ENCODE measurements around the gene NDUFA5. TPM values are rescaled to one million over a fixed set of nuclear protein-coding genes. Genes with fewer than 3 reads are reported as not detected.
"Not testable (repeated sequence)": the region's sequence is repeated elsewhere in the genome, so short reads cannot be mapped to it uniquely, and the experiment has no call there.

The NDUFA5 gene
- total RNA-seq, 2 donors from 2014 or later = 35.9 to 52.3 TPM

- Mint-ChIP-seq H3K27ac (no peak overlapping the region), H3K4me3 (no peak overlapping the region), H3K9me3 (no peaks in the 10 kb centered on the region), H3K36me3 (no peaks in the 10 kb centered on the region), H3K27me3 (peaks cover 18 to 44% of the 10 kb centered on the region in 2 donors), H3K4me1 (ENCODE audit: low read depth in 2 of 2) (no peaks in the 10 kb centered on the region)
- DNase-seq (ENCODE audit: low spot score) (no peak), ATAC-seq (no peak)
Measured at GRCh38 chr7:123573341-123573740, 15.7 kb upstream of the NDUFA5 start.

- DNase-seq (ENCODE audit: low spot score) = no peak
- Mint-ChIP-seq H3K36me3 (no peaks in the 10 kb centered on the region), H3K9me3 (no peaks in the 10 kb centered on the region), H3K27me3 (peaks cover 20 to 31% of the 10 kb centered on the region in 2 donors), H3K4me3 (no peak overlapping the region), H3K27ac (no peak overlapping the region), H3K4me1 (ENCODE audit: low read depth in 2 of 2) (no peaks in the 10 kb centered on the region)
- ATAC-seq = no peak
Measured at GRCh38 chr7:123571684-123572083, 14.1 kb upstream of the NDUFA5 start.

- H3K4me1 Mint-ChIP-seq (ENCODE audit: low read depth in 2 of 2) = no peaks in the 10 kb centered on the region
- ATAC-seq (no peak), DNase-seq (ENCODE audit: low spot score) (no peak)
- H3K36me3 Mint-ChIP-seq = no peaks in the 10 kb centered on the region
- H3K27me3 Mint-ChIP-seq = peaks cover 19 to 26% of the 10 kb centered on the region in 2 donors
- H3K4me3 Mint-ChIP-seq = no peak overlapping the region
- no peak overlapping the region for H3K27ac Mint-ChIP-seq
- no peaks in the 10 kb centered on the region for H3K9me3 Mint-ChIP-seq
Measured at GRCh38 chr7:123571187-123571586, 13.6 kb upstream of the NDUFA5 start.

GRCh38 chr7:123570390-123571182 lies 13.0 kb upstream of the NDUFA5 start:
- Mint-ChIP-seq H3K9me3 (no peaks in the 10 kb centered on the region), H3K4me3 (no peak overlapping the region), H3K4me1 (ENCODE audit: low read depth in 2 of 2) (no peaks in the 10 kb centered on the region), H3K27me3 (peaks cover 17 to 21% of the 10 kb centered on the region in 2 donors), H3K27ac (no peak overlapping the region), H3K36me3 (no peaks in the 10 kb centered on the region)
- ATAC-seq (no peak), DNase-seq (ENCODE audit: low spot score) (no peak)

DNA sequence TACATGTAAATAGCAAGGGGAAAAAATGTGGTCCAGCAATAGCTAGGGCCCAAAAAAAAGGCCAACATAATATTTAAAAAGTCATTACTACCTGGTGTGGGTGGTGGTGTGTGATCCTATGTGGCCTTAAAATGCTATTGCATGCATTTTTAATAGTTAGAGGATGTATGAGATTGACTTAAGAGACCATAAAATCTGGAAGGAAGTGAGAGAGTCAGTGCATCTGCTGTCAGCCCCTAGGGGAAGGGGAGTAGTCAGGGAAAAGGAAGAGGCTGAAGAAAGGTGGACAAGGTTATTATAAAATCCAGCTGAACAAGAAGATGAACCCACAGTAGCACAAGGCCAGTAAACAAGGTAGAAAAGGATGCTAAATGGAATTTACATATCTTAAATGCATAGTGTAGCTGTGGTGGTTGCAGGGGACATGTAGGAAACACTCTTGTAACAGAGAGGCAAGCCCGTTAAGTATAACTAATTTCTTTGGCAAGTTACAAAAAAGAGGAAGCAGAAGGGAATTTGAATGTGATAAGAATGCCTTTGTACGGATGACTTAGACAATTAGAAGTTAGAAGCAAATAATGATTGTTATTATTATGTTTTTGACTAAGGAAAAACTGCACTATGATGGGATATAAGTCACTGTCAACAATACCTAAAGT lies 11.9 kb upstream of the NDUFA5 start:
- Mint-ChIP-seq H3K36me3 (no peaks in the 10 kb centered on the region), H3K4me3 (no peak overlapping the region), H3K9me3 (no peaks in the 10 kb centered on the region), H3K4me1 (ENCODE audit: low read depth in 2 of 2) (no peaks in the 10 kb centered on the region), H3K27ac (no peak overlapping the region), H3K27me3 (peaks cover 13 to 17% of the 10 kb centered on the region in 2 donors)
- ATAC-seq = no peak
- no peak for DNase-seq (ENCODE audit: low spot score)

DNA sequence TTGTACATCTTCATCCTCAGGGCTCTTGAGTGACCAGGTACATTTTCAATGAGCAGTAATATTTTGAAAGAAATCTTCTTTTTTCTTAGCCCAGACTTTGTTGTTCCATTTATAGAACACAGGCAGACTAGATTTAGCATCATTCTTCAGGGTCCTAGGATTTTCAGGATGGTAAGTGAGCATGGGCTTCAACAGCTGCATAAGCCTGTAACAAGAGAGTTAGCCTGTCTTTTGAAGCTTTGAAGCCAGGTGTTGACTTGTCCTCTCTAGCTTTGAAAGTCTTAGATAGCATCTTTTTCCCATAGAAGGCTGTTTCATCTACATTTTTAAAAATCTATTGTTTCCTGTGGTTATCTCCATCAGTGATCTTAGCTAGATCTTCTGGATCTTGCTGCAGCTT lies 4.5 kb upstream of the NDUFA5 start:
- no peak overlapping the region for H3K4me3 Mint-ChIP-seq
- H3K27me3 Mint-ChIP-seq = peaks cover 0 to 15% of the 10 kb centered on the region in 2 donors
- no peaks in the 10 kb centered on the region for H3K9me3 Mint-ChIP-seq
- DNase-seq (ENCODE audit: low spot score) = no peak
- no peak overlapping the region for H3K27ac Mint-ChIP-seq
- no peaks in the 10 kb centered on the region for H3K36me3 Mint-ChIP-seq
- no peak for ATAC-seq
- H3K4me1 Mint-ChIP-seq (ENCODE audit: low read depth in 2 of 2) = no peaks in the 10 kb centered on the region

DNA sequence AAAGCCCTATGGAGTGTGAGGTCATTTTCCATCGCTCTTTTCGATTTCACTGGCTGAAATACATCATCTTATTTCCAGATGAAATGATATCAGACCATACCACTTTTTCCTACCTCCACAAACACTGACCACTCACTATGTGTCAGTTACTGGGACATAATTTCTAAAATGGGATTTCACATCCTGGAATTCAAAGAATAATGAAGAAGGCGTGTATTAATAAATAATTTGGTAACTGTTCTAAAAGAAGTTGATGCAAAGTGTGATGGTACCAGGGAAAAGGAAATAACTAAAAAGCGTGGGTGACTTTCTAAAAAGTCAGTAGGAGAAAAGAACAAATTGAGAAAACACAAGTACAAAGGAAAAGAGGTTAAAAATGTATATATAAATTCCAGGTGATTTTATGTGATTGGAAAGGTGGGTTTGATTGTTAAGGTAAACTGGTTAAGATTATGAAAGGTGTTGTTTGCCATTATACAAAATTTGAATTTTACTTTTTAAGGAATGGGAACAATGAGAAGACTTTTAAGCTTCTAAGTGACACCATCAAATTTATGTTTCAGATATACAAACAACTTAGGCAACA lies 764 bp upstream of the NDUFA5 start:
- Mint-ChIP-seq H3K27ac (no peak overlapping the region), H3K36me3 (no peaks in the 10 kb centered on the region), H3K9me3 (no peaks in the 10 kb centered on the region), H3K27me3 (peaks cover 0 to 11% of the 10 kb centered on the region in 2 donors), H3K4me3 (no peak overlapping the region), H3K4me1 (ENCODE audit: low read depth in 2 of 2) (no peaks in the 10 kb centered on the region)
- ATAC-seq (no peak), DNase-seq (ENCODE audit: low spot score) (no peak)

DNA sequence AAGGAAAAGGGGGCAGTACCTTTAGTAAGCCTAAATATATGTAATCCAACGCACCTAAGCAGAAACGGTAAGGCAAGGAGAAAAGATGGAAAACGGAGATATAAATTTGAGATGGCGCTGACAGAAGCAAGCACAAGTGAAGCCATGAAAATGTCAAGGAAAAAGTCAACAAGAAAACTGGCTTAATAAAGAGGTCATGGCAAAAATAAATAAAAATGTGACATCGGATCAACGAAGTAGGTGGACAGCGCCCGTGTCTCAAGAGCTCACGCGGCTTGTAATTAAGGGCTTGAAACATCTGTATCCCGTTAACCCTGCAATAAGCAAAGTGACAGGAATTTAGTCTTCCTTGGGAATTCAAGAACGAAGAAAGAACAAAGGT lies 611 bp downstream of the NDUFA5 start:
- no peak for ATAC-seq
- DNase-seq (ENCODE audit: low spot score) = no peak
- Mint-ChIP-seq H3K36me3 (peaks cover 8% of the 10 kb centered on the region), H3K27me3 (peaks cover 0 to 9% of the 10 kb centered on the region in 2 donors), H3K4me1 (ENCODE audit: low read depth in 2 of 2) (peaks cover 6 to 7% of the 10 kb centered on the region in 2 donors), H3K27ac (no peak overlapping the region), H3K9me3 (no peaks in the 10 kb centered on the region), H3K4me3 (no peak overlapping the region)

DNA sequence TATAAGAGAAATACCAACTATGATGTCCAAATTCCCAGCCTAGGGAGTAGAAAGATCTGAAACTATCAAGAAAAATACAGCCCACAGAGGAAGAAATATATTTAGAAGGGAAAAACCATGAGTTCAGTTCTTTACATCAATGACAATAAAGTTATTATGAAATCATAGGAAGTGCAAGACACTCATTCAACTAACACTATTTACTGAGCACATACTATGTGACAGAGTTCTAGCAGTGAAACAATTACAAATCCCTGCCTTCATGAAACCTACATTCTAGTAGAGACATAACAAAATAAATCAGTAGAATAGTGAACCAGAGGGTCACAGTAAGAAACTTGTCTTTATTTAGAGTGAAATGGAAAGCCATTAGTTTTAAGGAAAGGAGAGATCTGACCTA lies 2.1 kb downstream of the NDUFA5 start:
- peaks cover 6 to 7% of the 10 kb centered on the region in 2 donors for H3K4me1 Mint-ChIP-seq (ENCODE audit: low read depth in 2 of 2)
- DNase-seq (ENCODE audit: low spot score) (no peak), ATAC-seq (no peak)
- H3K4me3 Mint-ChIP-seq = no peak overlapping the region
- H3K27me3 Mint-ChIP-seq = peaks cover 0 to 4% of the 10 kb centered on the region in 2 donors
- peaks cover 8% of the 10 kb centered on the region for H3K36me3 Mint-ChIP-seq
- H3K9me3 Mint-ChIP-seq = no peaks in the 10 kb centered on the region
- H3K27ac Mint-ChIP-seq = no peak overlapping the region

- DNase-seq (ENCODE audit: low spot score) (no peak), ATAC-seq (no peak)
- H3K4me1 Mint-ChIP-seq (ENCODE audit: low read depth in 2 of 2) = peaks cover 6 to 7% of the 10 kb centered on the region in 2 donors
- H3K27me3 Mint-ChIP-seq = no peaks in the 10 kb centered on the region
- H3K27ac Mint-ChIP-seq = no peak overlapping the region
- no peak overlapping the region for H3K4me3 Mint-ChIP-seq
- peaks cover 20% of the 10 kb centered on the region for H3K36me3 Mint-ChIP-seq
- no peaks in the 10 kb centered on the region for H3K9me3 Mint-ChIP-seq
Measured at GRCh38 chr7:123553159-123553558, 4.5 kb downstream of the NDUFA5 start.

DNA sequence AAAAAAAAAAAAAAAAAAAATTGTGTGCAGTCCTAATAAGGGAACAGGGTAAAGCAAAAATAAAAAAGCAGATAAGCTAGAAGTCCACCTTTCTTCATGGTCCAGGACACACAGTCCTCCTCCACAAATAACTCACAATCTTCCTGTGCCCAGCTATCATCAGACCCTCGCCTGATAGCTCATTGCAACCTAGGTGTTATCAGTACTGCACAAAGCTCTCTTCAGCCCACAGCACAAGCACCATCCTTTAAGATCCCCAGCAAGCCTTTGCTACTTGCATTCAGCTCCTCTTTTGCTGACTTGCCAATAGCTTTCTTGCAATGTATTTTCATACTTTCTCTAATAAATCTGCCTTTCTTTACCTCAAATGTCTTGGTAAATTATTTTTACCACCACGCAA lies 5.0 kb downstream of the NDUFA5 start:
- ATAC-seq = no peak
- no peak for DNase-seq (ENCODE audit: low spot score)
- Mint-ChIP-seq H3K4me1 (ENCODE audit: low read depth in 2 of 2) (peaks cover 6 to 7% of the 10 kb centered on the region in 2 donors), H3K36me3 (peaks cover 21% of the 10 kb centered on the region), H3K27me3 (no peaks in the 10 kb centered on the region), H3K4me3 (no peak overlapping the region), H3K9me3 (no peaks in the 10 kb centered on the region), H3K27ac (no peak overlapping the region)

GRCh38 chr7:123552134-123552533 lies 5.5 kb downstream of the NDUFA5 start:
- H3K4me3 Mint-ChIP-seq; H3K9me3 Mint-ChIP-seq; ATAC-seq; H3K27me3 Mint-ChIP-seq; H3K27ac Mint-ChIP-seq; DNase-seq (ENCODE audit: low spot score): not testable (repeated sequence)
- peaks cover 6 to 11% of the 10 kb centered on the region in 2 donors for H3K4me1 Mint-ChIP-seq (ENCODE audit: low read depth in 2 of 2)
- peaks cover 21% of the 10 kb centered on the region for H3K36me3 Mint-ChIP-seq

GRCh38 chr7:123548406-123548805 lies 9.2 kb downstream of the NDUFA5 start:
- no peak overlapping the region for H3K4me3 Mint-ChIP-seq
- ATAC-seq (no peak), DNase-seq (ENCODE audit: low spot score) (no peak)
- H3K27ac Mint-ChIP-seq = no peak overlapping the region
- H3K9me3 Mint-ChIP-seq = no peaks in the 10 kb centered on the region
- H3K36me3 Mint-ChIP-seq = peaks cover 21% of the 10 kb centered on the region
- no peaks in the 10 kb centered on the region for H3K27me3 Mint-ChIP-seq
- peaks cover 8 to 17% of the 10 kb centered on the region in 2 donors for H3K4me1 Mint-ChIP-seq (ENCODE audit: low read depth in 2 of 2)

- no peaks in the 10 kb centered on the region for H3K36me3 Mint-ChIP-seq
- H3K9me3 Mint-ChIP-seq = no peaks in the 10 kb centered on the region
- no peaks in the 10 kb centered on the region for H3K27me3 Mint-ChIP-seq
- ATAC-seq (no peak), DNase-seq (ENCODE audit: low spot score) (no peak)
- peaks cover 6% of the 10 kb centered on the region in 2 donors for H3K4me1 Mint-ChIP-seq (ENCODE audit: low read depth in 2 of 2)
- H3K27ac Mint-ChIP-seq = no peak overlapping the region
- H3K4me3 Mint-ChIP-seq = no peak overlapping the region
Measured at GRCh38 chr7:123539871-123540270, 17.7 kb downstream of the NDUFA5 start.
